Spinal cord (tissue), 10 donors: ENCODE measurements around the gene WDR76. TPM values are rescaled to one million over a fixed set of nuclear protein-coding genes. Genes with fewer than 3 reads are reported as not detected.

Source experiments
- DNase-seq, 6 donors: peaks; one replicate each; pipeline versions ENCODE4 v3.0.0 to v3.0.0-alpha.2; 2013 to 2015; ENCODE audit warnings: low spot score in 6 of 6, low read depth in 4 of 6
- H3K27ac ChIP-seq: one replicate; pipeline ENCODE4 v1.5.1; 2013; ENCODE audit warnings: low read depth, low read length, control low read depth
- H3K27me3 ChIP-seq: one replicate; pipeline ENCODE4 v1.6.1; 2013; ENCODE audit warnings: low read length; ENCODE audit not compliant: control insufficient read depth, insufficient read depth
- H3K36me3 ChIP-seq: one replicate; pipeline ENCODE4 v1.6.1; 2013; ENCODE audit warnings: low read length; ENCODE audit not compliant: control insufficient read depth, insufficient read depth
- H3K4me1 ChIP-seq: one replicate; pipeline ENCODE4 v1.6.1; 2013; ENCODE audit warnings: low read length; ENCODE audit not compliant: control insufficient read depth, insufficient read depth
- H3K4me3 ChIP-seq: one replicate; pipeline ENCODE4 v1.5.1; 2013; ENCODE audit warnings: low read depth, low read length, control low read depth
- H3K9me3 ChIP-seq: one replicate; pipeline ENCODE4 v1.6.1; 2013; ENCODE audit warnings: low read length; ENCODE audit not compliant: control insufficient read depth, insufficient read depth
- WGBS: methylation state at CpG from one replicate; pipeline ENCODE4 v1.1.5; 2013; ENCODE audit warnings: missing lambda C conversion rate; ENCODE audit not compliant: insufficient coverage; 5-methylcytosine and 5-hydroxymethylcytosine counted together
- long read RNA-seq, 4 donors: transcript quantifications; one replicate each; lab custom pipeline, GENCODE V29; 2026
- polyA plus RNA-seq, 2 donors: library from polyadenylated mRNA; unstranded; fragments of 120-200 nt; gene quantifications; one replicate each; pipeline ENCODE4 v1.2.1, GENCODE V29; 2013; ENCODE audit not compliant: insufficient read length in 2 of 2
- total RNA-seq, 2 donors: library from RNA; depleted of rRNA in 1 of 2; stranded (reverse); fragments of 120-200 nt in 1 of 2; fragments of >200 nt in 1 of 2; gene quantifications; one replicate each; pipeline versions ENCODE4 v1.2.3 to v1.2.4, GENCODE V29; 2013 to 2014
- donor health status: healthy.

WDR76 gene
- total RNA-seq: 10 to 100 TPM; 10.7 to 10.8 TPM
- 10 to 100 TPM; 10.1 to 10.8 TPM for polyA plus RNA-seq
- long read RNA-seq, donor 1, partial matches to known transcripts: 0 of 2 reads
- long read RNA-seq, donor 1, other reads (novel, unspliced or antisense): 0 of 2 reads
- long read RNA-seq, donor 2, partial matches to known transcripts: 0 of 2 reads
- long read RNA-seq, donor 2, other reads (novel, unspliced or antisense): 0 of 2 reads
- long read RNA-seq, donor 3, partial matches to known transcripts: 0 of 1 reads
- long read RNA-seq, donor 3, other reads (novel, unspliced or antisense): 0 of 1 reads
- long read RNA-seq, donor 4: 0 reads

GRCh38 chr15:43826508-43827341 lies at the start of gene WDR76:
Gene WDR76, plus strand, starts transcription at chr15:43827002. Its CDS starts 31 bp downstream, at chr15:43827033.
- Histone ChIP-seq H3K36me3 (no peaks in the 10 kb centered on the region), H3K27me3 (no peaks in the 10 kb centered on the region), H3K27ac (peak within 1 kb of the TSS; percentile 57), H3K4me3 (peak within 1 kb of the TSS; percentile 68), H3K4me1 (peaks cover 33% of the 10 kb centered on the region), H3K9me3 (no peaks in the 10 kb centered on the region)
- 6% methylated on average over 46 of the region's 48 CpGs for WGBS
- DNase-seq: peak; percentile 5 to 86 (median 43)

- Histone ChIP-seq H3K4me1 (peaks cover 23% of the 10 kb centered on the region), H3K27me3 (no peaks in the 10 kb centered on the region), H3K4me3 (peak overlapping the region; percentile 76), H3K36me3 (peaks cover 9% of the 10 kb centered on the region), H3K9me3 (no peaks in the 10 kb centered on the region), H3K27ac (peak overlapping the region; percentile 78)
- WGBS: 1% methylated on average over 30 of the region's 31 CpGs
- DNase-seq: peak in 4 of 6 donors; percentile 26 to 82 (median 53)
Measured at GRCh38 chr15:43777267-43777914, 49.4 kb upstream of the WDR76 start.

GRCh38 chr15:43779016-43779415 lies 47.8 kb upstream of the WDR76 start:
- H3K4me1 ChIP-seq: peaks cover 23% of the 10 kb centered on the region
- no peak overlapping the region for H3K4me3 ChIP-seq
- DNase-seq: no peak
- no peaks in the 10 kb centered on the region for H3K36me3 ChIP-seq
- no peaks in the 10 kb centered on the region for H3K9me3 ChIP-seq
- 78% methylated on average over 1 of the region's 1 CpG for WGBS
- H3K27ac ChIP-seq: no peak overlapping the region
- H3K27me3 ChIP-seq: no peaks in the 10 kb centered on the region

GRCh38 chr15:43789409-43789808 lies 37.4 kb upstream of the WDR76 start:
- peaks cover 19% of the 10 kb centered on the region for H3K4me1 ChIP-seq
- no peak overlapping the region for H3K27ac ChIP-seq
- H3K27me3 ChIP-seq: no peaks in the 10 kb centered on the region
- DNase-seq: no peak
- H3K4me3 ChIP-seq: no peak overlapping the region
- no CpG with 5 or more reads among the region's 3 CpGs for WGBS
- H3K9me3 ChIP-seq: no peaks in the 10 kb centered on the region
- H3K36me3 ChIP-seq: peaks cover 13% of the 10 kb centered on the region

- Histone ChIP-seq H3K36me3 (peaks cover 32% of the 10 kb centered on the region), H3K4me1 (peaks cover 25% of the 10 kb centered on the region), H3K27me3 (no peaks in the 10 kb centered on the region), H3K27ac (peak within 1 kb of the TSS; percentile 98), H3K9me3 (no peaks in the 10 kb centered on the region), H3K4me3 (peak within 1 kb of the TSS; percentile 100)
- WGBS: 0% methylated on average over 64 of the region's 66 CpGs
- DNase-seq: peak; percentile 91 to 100 (median 98)
Measured at GRCh38 chr15:43791993-43792760, 34.6 kb upstream of the WDR76 start, which contains the start of gene SERF2. Gene SERF2, plus strand, starts transcription at chr15:43792320. Its CDS starts 57 bp downstream, at chr15:43792377.

- DNase-seq: no peak
- 5% methylated on average over 26 of the region's 33 CpGs for WGBS
- Histone ChIP-seq H3K4me3 (peak overlapping the region; percentile 100), H3K36me3 (peaks cover 33% of the 10 kb centered on the region), H3K27ac (peak overlapping the region; percentile 98), H3K27me3 (no peaks in the 10 kb centered on the region), H3K9me3 (no peaks in the 10 kb centered on the region), H3K4me1 (peaks cover 25% of the 10 kb centered on the region)
Measured at GRCh38 chr15:43792761-43793476, 33.9 kb upstream of the WDR76 start.

- Histone ChIP-seq H3K36me3 (peaks cover 33% of the 10 kb centered on the region), H3K9me3 (no peaks in the 10 kb centered on the region), H3K27ac (no peak overlapping the region), H3K27me3 (no peaks in the 10 kb centered on the region), H3K4me3 (peak overlapping the region; percentile 100), H3K4me1 (peaks cover 25% of the 10 kb centered on the region)
- WGBS: 90% methylated on average over 9 of the region's 10 CpGs
- DNase-seq: no peak
Measured at GRCh38 chr15:43793647-43794046, 33.2 kb upstream of the WDR76 start.

GRCh38 chr15:43794269-43795037 lies 32.3 kb upstream of the WDR76 start:
- peaks cover 40% of the 10 kb centered on the region for H3K36me3 ChIP-seq
- peaks cover 25% of the 10 kb centered on the region for H3K4me1 ChIP-seq

More at GRCh38 chr15:43794269-43795037, 32.3 kb upstream of the WDR76 start:
- Histone ChIP-seq H3K27ac (no peak overlapping the region), H3K4me3 (peak overlapping the region; percentile 1), H3K9me3 (no peaks in the 10 kb centered on the region), H3K27me3 (no peaks in the 10 kb centered on the region)
- DNase-seq: no peak
- WGBS: 78% methylated on average over 5 of the region's 9 CpGs
